Stomach (tissue), 4 donors: ENCODE results near the gene TBX3.

Source experiments
- POLR2A ChIP-seq, 4 donors: fragments of 450-650 bp; IDR thresholded peaks; one replicate each; pipeline ENCODE4 v1.6.1; 2016; ENCODE audit warnings: antibody characterized with exemption in 4 of 4, control low read depth in 2 of 4, mild to moderate bottlenecking in 1 of 4, moderate library complexity in 1 of 4
- POLR2AphosphoS5 ChIP-seq, 3 donors: sonication (generic); formaldehyde crosslinking; IDR thresholded peaks; one replicate each; pipeline ENCODE4 v1.6.1; 2016; ENCODE audit warnings: antibody characterized with exemption in 3 of 3
- TF ChIP-seq, protein P1 (sequence below), 7 experiments: fragments of 450-650 bp in 4 of 7; fragments of 200-600 bp in 3 of 7; sonication (generic) in 3 of 7; IDR thresholded peaks; one replicate each; pipeline ENCODE4 v1.5.1; 2016 to 2019; ENCODE audit warnings: antibody characterized with exemption in 7 of 7, control low read depth in 2 of 7, mild to moderate bottlenecking in 1 of 7

DNA sequence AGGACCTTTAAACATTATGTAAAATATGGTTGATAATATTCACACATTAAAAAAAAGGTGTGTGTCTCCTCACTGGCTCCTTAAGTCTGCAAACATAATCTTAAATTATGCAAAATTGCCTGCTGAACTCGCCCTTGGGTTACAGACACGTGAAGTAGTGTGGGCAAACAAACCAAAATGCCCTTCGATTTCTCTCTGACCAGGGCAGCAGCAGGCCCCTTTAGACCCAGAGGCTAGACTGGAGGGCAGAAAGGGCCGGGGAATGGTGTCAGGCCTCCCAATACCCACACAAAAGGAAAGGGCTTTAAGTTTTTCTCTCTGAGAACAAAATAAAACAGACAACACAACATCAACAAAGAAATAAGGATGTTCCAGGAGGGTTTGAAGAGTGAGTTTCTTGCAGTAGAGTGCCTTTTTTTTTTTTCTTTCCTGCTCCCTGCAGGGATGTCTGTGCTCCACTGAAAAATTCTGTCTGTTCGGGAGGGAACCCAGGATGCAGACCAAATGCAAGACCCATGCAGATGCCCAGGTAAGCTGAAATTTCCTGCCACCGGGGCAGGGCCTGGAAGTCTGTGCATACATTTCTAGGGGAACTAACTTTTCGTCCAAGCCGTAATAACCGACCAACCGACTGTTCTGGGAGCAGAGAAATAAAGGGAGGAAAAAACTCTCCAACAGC, 1.7 kb downstream of the TBX3 start:
- no peak for TF ChIP-seq POLR2AphosphoS5 (IDR thresholded peaks at IDR 0.05)
- TF ChIP-seq, protein P1, sequence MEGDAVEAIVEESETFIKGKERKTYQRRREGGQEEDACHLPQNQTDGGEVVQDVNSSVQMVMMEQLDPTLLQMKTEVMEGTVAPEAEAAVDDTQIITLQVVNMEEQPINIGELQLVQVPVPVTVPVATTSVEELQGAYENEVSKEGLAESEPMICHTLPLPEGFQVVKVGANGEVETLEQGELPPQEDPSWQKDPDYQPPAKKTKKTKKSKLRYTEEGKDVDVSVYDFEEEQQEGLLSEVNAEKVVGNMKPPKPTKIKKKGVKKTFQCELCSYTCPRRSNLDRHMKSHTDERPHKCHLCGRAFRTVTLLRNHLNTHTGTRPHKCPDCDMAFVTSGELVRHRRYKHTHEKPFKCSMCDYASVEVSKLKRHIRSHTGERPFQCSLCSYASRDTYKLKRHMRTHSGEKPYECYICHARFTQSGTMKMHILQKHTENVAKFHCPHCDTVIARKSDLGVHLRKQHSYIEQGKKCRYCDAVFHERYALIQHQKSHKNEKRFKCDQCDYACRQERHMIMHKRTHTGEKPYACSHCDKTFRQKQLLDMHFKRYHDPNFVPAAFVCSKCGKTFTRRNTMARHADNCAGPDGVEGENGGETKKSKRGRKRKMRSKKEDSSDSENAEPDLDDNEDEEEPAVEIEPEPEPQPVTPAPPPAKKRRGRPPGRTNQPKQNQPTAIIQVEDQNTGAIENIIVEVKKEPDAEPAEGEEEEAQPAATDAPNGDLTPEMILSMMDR (IDR thresholded peaks at IDR 0.05), result no peak
- TF ChIP-seq POLR2A (IDR thresholded peaks at IDR 0.05), result no peak
